ENCODE measurements around the gene LRIT2.

GRCh38 chr10:84190621-84191020, 34.7 kb downstream of the LRIT2 start:
- TF ChIP-seq CTCF (IDR thresholded peaks at IDR 0.05) = no peak
- TF ChIP-seq CREB1 (CRISPR knock-in tag; IDR thresholded peaks at IDR 0.05) = no peak
- no peak for TF ChIP-seq ZBTB21 (CRISPR knock-in tag; IDR thresholded peaks at IDR 0.05; ENCODE audit: borderline replicate concordance)
- no peak for TF ChIP-seq SP1 (CRISPR knock-in tag; conservative IDR thresholded peaks at IDR 0.05)
- TF ChIP-seq FOXJ3 (CRISPR knock-in tag; IDR thresholded peaks at IDR 0.05; ENCODE audit: borderline replicate concordance) = no peak
- no peak for TF ChIP-seq IRF1 (CRISPR knock-in tag; IDR thresholded peaks at IDR 0.05)
- no peak for TF ChIP-seq ATF6 (CRISPR knock-in tag; IDR thresholded peaks at IDR 0.05)
- TF ChIP-seq, protein P1, sequence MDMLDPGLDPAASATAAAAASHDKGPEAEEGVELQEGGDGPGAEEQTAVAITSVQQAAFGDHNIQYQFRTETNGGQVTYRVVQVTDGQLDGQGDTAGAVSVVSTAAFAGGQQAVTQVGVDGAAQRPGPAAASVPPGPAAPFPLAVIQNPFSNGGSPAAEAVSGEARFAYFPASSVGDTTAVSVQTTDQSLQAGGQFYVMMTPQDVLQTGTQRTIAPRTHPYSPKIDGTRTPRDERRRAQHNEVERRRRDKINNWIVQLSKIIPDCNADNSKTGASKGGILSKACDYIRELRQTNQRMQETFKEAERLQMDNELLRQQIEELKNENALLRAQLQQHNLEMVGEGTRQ (CRISPR knock-in tag; IDR thresholded peaks at IDR 0.05) = no peak
- TF ChIP-seq TEAD4 (CRISPR knock-in tag; IDR thresholded peaks at IDR 0.05) = no peak
- no peak for TF ChIP-seq NR3C1 (CRISPR knock-in tag; conservative IDR thresholded peaks at IDR 0.05; ENCODE audit: low read depth)
